C4-2B (cell line): ENCODE data around the gene RNPC3.

Source experiments
- H3K27ac ChIP-seq: fragments of 450-650 bp; 2 replicates; pipeline ENCODE4 v1.5.1; 2017
- CTCF ChIP-seq: fragments of 450-650 bp; conservative IDR thresholded peaks from 2 replicates; pipeline ENCODE4 v1.5.1; 2017; ENCODE audit warnings: mild to moderate bottlenecking
- ZFX ChIP-seq: fragments of 450-650 bp; IDR thresholded peaks from 2 replicates; pipeline ENCODE4 v1.6.1; 2017

RNPC3 gene

GRCh38 chr1:103525114-103525606 lies 339 bp upstream of the RNPC3 start:
- H3K27ac ChIP-seq, result peak overlapping the region; percentile 85

GRCh38 chr1:103527331-103527730 lies 1.8 kb downstream of the RNPC3 start:
- TF ChIP-seq CTCF, result no peak
- TF ChIP-seq ZFX, result no peak
- H3K27ac ChIP-seq, result no peak overlapping the region

More at GRCh38 chr1:103525114-103525606, 339 bp upstream of the RNPC3 start:
- TF ChIP-seq CTCF (no peak), ZFX (no peak)

- H3K27ac ChIP-seq, result no peak overlapping the region
- TF ChIP-seq CTCF (no peak), ZFX (no peak)
These were observed 4.2 kb downstream of the RNPC3 start for GRCh38 chr1:103529746-103530145.

GRCh38 chr1:103538226-103538625 lies 12.7 kb downstream of the RNPC3 start:
- no peak for TF ChIP-seq CTCF
- no peak for TF ChIP-seq ZFX

GRCh38 chr1:103541431-103541830 lies 15.9 kb downstream of the RNPC3 start:
- no peak for TF ChIP-seq CTCF
- no peak for TF ChIP-seq ZFX
- no peak overlapping the region for H3K27ac ChIP-seq

More at GRCh38 chr1:103538226-103538625, 12.7 kb downstream of the RNPC3 start:
- H3K27ac ChIP-seq, result no peak overlapping the region

- no peak overlapping the region for H3K27ac ChIP-seq
- TF ChIP-seq ZFX (no peak), CTCF (no peak)
These were observed 21.0 kb downstream of the RNPC3 start for GRCh38 chr1:103546496-103546895.

- no peak for TF ChIP-seq CTCF
- no peak for TF ChIP-seq ZFX
These were observed 22.3 kb downstream of the RNPC3 start for GRCh38 chr1:103547840-103548239.

More at GRCh38 chr1:103547840-103548239, 22.3 kb downstream of the RNPC3 start:
- no peak overlapping the region for H3K27ac ChIP-seq
